ENCODE measurements around the gene OCEL1. TPM values are rescaled to one million over a fixed set of nuclear protein-coding genes. Genes with fewer than 3 reads are reported as not detected.

Gene OCEL1
- total RNA-seq, 2 donors from 2014 or later: 21.6 to 26.2 TPM

DNA sequence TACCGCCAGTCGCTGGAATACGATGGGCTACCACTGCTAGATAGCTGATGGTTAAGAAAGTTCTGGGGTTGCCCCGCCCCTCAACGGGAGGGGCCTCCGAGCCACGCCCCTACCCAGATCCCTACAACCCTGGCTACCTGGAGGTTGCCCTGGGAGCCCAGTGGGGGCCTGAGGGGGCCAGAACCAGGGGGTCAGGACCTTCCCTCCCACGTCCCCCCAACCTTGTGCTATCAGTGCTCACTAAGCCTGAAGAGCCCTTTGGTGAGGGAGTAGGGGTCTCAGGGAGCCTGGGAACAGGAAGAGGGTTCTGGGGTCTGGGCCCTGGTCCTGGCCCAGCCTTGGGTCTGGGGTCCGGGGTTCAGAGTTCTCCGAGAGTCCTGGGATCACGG lies 8.9 kb downstream of the OCEL1 start:
- H3K4me3 ChIP-seq: peak overlapping the region; percentile 36 to 49
- no peaks in the 10 kb centered on the region for H3K27me3 ChIP-seq (replicated peaks; ENCODE audit: insufficient read depth)
- WGBS: 46% methylated on average over 11 of the region's 11 CpGs
- peak overlapping the region; percentile 81 to 82 for H3K27ac ChIP-seq
- H3K36me3 ChIP-seq: no peaks in the 10 kb centered on the region
- DNase-seq (ENCODE audit: low spot score): no peak
- H3K4me1 ChIP-seq (replicated peaks): peaks cover 21% of the 10 kb centered on the region
- intact Hi-C loops (cut with DNase I): no loop called here
- no peaks in the 10 kb centered on the region for H3K9me3 ChIP-seq
- TF ChIP-seq POLR2AphosphoS5 (IDR thresholded peaks at IDR 0.05) (no peak), POLR2A (IDR thresholded peaks at IDR 0.05) (no peak), CTCF (IDR thresholded peaks at IDR 0.05) (no peak)

GRCh38 chr19:17235300-17235970 lies 9.4 kb downstream of the OCEL1 start:
- H3K4me1 ChIP-seq (replicated peaks): peaks cover 21% of the 10 kb centered on the region
- H3K4me3 ChIP-seq: peak overlapping the region; percentile 36 to 49
- H3K36me3 ChIP-seq: no peaks in the 10 kb centered on the region
- TF ChIP-seq POLR2A (IDR thresholded peaks at IDR 0.05) (no peak), CTCF (IDR thresholded peaks at IDR 0.05) (peak; percentile 12 to 72 (median 58))
- H3K27ac ChIP-seq: peak overlapping the region; percentile 81 to 82
- 6% methylated on average over 37 of the region's 80 CpGs for WGBS
- H3K9me3 ChIP-seq: no peaks in the 10 kb centered on the region
- no peaks in the 10 kb centered on the region for H3K27me3 ChIP-seq (replicated peaks; ENCODE audit: insufficient read depth)
- DNase-seq (ENCODE audit: low spot score): peak; percentile 67
- intact Hi-C loops (cut with DNase I): no loop called here

GRCh38 chr19:17235971-17236777 lies 10.1 kb downstream of the OCEL1 start:
- intact Hi-C loops (cut with DNase I): no loop called here
- Histone ChIP-seq H3K27me3 (replicated peaks; ENCODE audit: insufficient read depth) (no peaks in the 10 kb centered on the region), H3K9me3 (no peaks in the 10 kb centered on the region), H3K4me3 (peak overlapping the region; percentile 36 to 49), H3K27ac (peak overlapping the region; percentile 81 to 82), H3K36me3 (no peaks in the 10 kb centered on the region), H3K4me1 (replicated peaks) (peaks cover 21% of the 10 kb centered on the region)
- no peak for TF ChIP-seq POLR2AphosphoS5 (IDR thresholded peaks at IDR 0.05)
- DNase-seq (ENCODE audit: low spot score): no peak
- WGBS: 10% methylated on average over 16 of the region's 27 CpGs

GRCh38 chr19:17236811-17237543 lies 11.0 kb downstream of the OCEL1 start:
- 81% methylated on average over 18 of the region's 18 CpGs for WGBS

More at GRCh38 chr19:17236811-17237543, 11.0 kb downstream of the OCEL1 start:
- H3K4me1 ChIP-seq (replicated peaks): peaks cover 21% of the 10 kb centered on the region
- intact Hi-C loops (cut with DNase I): no loop called here
- DNase-seq (ENCODE audit: low spot score): no peak
- TF ChIP-seq POLR2A (IDR thresholded peaks at IDR 0.05): no peak
- TF ChIP-seq POLR2AphosphoS5 (IDR thresholded peaks at IDR 0.05): no peak
- no peak for TF ChIP-seq CTCF (IDR thresholded peaks at IDR 0.05)
- no peaks in the 10 kb centered on the region for H3K27me3 ChIP-seq (replicated peaks; ENCODE audit: insufficient read depth)
- H3K27ac ChIP-seq: peak overlapping the region in 1 of 2 donors; percentile 81
- H3K9me3 ChIP-seq: no peaks in the 10 kb centered on the region
- H3K4me3 ChIP-seq: no peak overlapping the region
- H3K36me3 ChIP-seq: no peaks in the 10 kb centered on the region
